DMS53 treated with DMSO at 0.1 percent for 48 hours (cell line): ENCODE data around the gene LINC01488.

Source experiments
- DNase-seq: peaks from one replicate; lab custom pipeline; 2025; ENCODE audit not compliant: unreplicated experiment; lab: John Stamatoyannopoulos, UW

Gene LINC01488

GRCh38 chr11:69479591-69480271, 1.7 kb upstream of the LINC01488 start:
- no peak for DNase-seq

GRCh38 chr11:69480547-69481392, 693 bp upstream of the LINC01488 start:
- no peak for DNase-seq

GRCh38 chr11:69482322-69482721, 859 bp downstream of the LINC01488 start:
- DNase-seq: no peak

GRCh38 chr11:69483170-69483569, 1.7 kb downstream of the LINC01488 start:
- no peak for DNase-seq

GRCh38 chr11:69483691-69484426, 2.4 kb downstream of the LINC01488 start:
- no peak for DNase-seq

- no peak for DNase-seq
Measured at GRCh38 chr11:69484427-69485259, 3.2 kb downstream of the LINC01488 start.

- DNase-seq: no peak
Measured at GRCh38 chr11:69485337-69486041, 4.0 kb downstream of the LINC01488 start.

GRCh38 chr11:69486056-69486772, 4.8 kb downstream of the LINC01488 start:
- DNase-seq: no peak

GRCh38 chr11:69486773-69487291, 5.4 kb downstream of the LINC01488 start:
- no peak for DNase-seq

GRCh38 chr11:69487391-69487790, 5.9 kb downstream of the LINC01488 start:
- no peak for DNase-seq

- no peak for DNase-seq
Measured at GRCh38 chr11:69487849-69488542, 6.5 kb downstream of the LINC01488 start.

- no peak for DNase-seq
Measured at GRCh38 chr11:69488543-69488940, 7.1 kb downstream of the LINC01488 start.

- DNase-seq: no peak
Measured at GRCh38 chr11:69489031-69489745, 7.7 kb downstream of the LINC01488 start.

GRCh38 chr11:69489746-69490365, 8.4 kb downstream of the LINC01488 start:
- DNase-seq: no peak

GRCh38 chr11:69490516-69490915, 9.1 kb downstream of the LINC01488 start:
- no peak for DNase-seq

- DNase-seq: no peak
Measured at GRCh38 chr11:69491071-69492031, 9.9 kb downstream of the LINC01488 start.
